Erythroblast (primary cell): ENCODE data around the gene MGAT5B.

ENCODE experiments used
- GATA1 ChIP-seq: IDR thresholded peaks from 2 replicates; pipeline ENCODE4 v1.6.1; 2011; ENCODE audit warnings: low read depth, mild to moderate bottlenecking, control low read depth, low read length, moderate library complexity
- POLR2A ChIP-seq: IDR thresholded peaks from 2 replicates; pipeline ENCODE4 v1.6.1; 2011; ENCODE audit warnings: mild to moderate bottlenecking, low read length

DNA sequence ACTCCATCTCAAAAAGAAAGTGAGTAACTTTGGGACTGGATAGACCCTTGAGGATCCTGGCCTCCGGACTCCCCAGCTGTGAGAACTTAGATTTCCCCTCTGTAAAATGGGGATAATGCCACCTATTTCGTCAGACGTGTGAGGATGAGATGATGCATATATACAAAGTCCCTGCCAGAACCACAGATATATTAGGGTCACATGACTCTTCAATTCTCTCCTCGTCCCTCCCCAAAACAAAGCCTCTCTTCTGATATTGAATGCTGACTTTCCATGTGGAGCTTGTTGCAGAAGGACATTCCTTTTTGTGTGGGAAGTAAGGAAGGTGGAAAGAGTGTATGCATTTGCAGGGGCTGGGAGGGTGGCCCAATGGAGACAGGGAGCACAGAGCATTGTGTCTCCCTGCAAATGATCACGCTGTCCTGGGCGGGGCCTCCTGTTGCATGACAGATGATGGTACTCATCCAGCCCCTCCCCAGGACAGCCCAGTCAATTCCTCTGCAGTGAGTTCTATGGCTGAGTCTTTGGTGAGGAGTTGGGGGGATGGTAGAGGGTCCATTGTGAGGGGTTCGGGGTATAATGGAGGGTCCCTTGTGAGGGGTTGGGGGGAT is 35.1 kb upstream of the MGAT5B start:
- TF ChIP-seq POLR2A, result no peak
- no peak for TF ChIP-seq GATA1
